VCaP (cell line): ENCODE data around the gene BRSK1.

Experiments
- H3K27ac ChIP-seq: fragments of 450-650 bp; 2 replicates; pipeline ENCODE4 v1.5.1; 2017
- CTCF ChIP-seq: fragments of 450-650 bp; conservative IDR thresholded peaks from 2 replicates; pipeline ENCODE4 v1.5.1; 2017; ENCODE audit warnings: mild to moderate bottlenecking, moderate library complexity

The BRSK1 gene

GRCh38 chr19:55244004-55244680 lies 39.7 kb upstream of the BRSK1 start:
- TF ChIP-seq CTCF = no peak

GRCh38 chr19:55245236-55245904 lies 38.4 kb upstream of the BRSK1 start:
- no peak overlapping the region for H3K27ac ChIP-seq
- no peak for TF ChIP-seq CTCF

More at GRCh38 chr19:55244004-55244680, 39.7 kb upstream of the BRSK1 start:
- H3K27ac ChIP-seq = no peak overlapping the region

GRCh38 chr19:55246462-55247451 lies 37.0 kb upstream of the BRSK1 start:
- no peak for TF ChIP-seq CTCF
- no peak overlapping the region for H3K27ac ChIP-seq

- H3K27ac ChIP-seq = no peak overlapping the region
- no peak for TF ChIP-seq CTCF
Observed at GRCh38 chr19:55247621-55248099, 36.1 kb upstream of the BRSK1 start.

- no peak overlapping the region for H3K27ac ChIP-seq
Observed at GRCh38 chr19:55248166-55248675, 35.6 kb upstream of the BRSK1 start.

GRCh38 chr19:55248704-55249103 lies 35.1 kb upstream of the BRSK1 start:
- TF ChIP-seq CTCF = no peak
- no peak overlapping the region for H3K27ac ChIP-seq

More at GRCh38 chr19:55248166-55248675, 35.6 kb upstream of the BRSK1 start:
- no peak for TF ChIP-seq CTCF
